Mesothelial cell of epicardium (in vitro differentiated cells): ENCODE data around the gene DKC1. TPM values are rescaled to one million over a fixed set of nuclear protein-coding genes. Genes with fewer than 3 reads are reported as not detected.

Experiments
- DNase-seq, 2 experiments: peaks; one replicate each; pipeline ENCODE4 v3.0.0; 2021; ENCODE audit warnings: low spot score in 2 of 2; ENCODE audit not compliant: unreplicated experiment in 2 of 2
- H3K27ac Mint-ChIP-seq: 2 replicates; pipeline ENCODE4 v1.8.0; 2021; ENCODE audit warnings: mixed read lengths
- H3K27me3 Mint-ChIP-seq: 2 replicates; pipeline ENCODE4 v1.8.0; 2021; ENCODE audit warnings: low read depth, mixed read lengths
- H3K36me3 Mint-ChIP-seq: 2 replicates; pipeline ENCODE4 v1.8.0; 2021; ENCODE audit warnings: mixed read lengths
- H3K4me1 Mint-ChIP-seq: 2 replicates; pipeline ENCODE4 v1.8.0; 2021; ENCODE audit warnings: mixed read lengths
- H3K4me3 Mint-ChIP-seq: 2 replicates; pipeline ENCODE4 v1.8.0; 2021; ENCODE audit warnings: mild to moderate bottlenecking, moderate library complexity, mixed read lengths
- H3K9me3 Mint-ChIP-seq: 2 replicates; pipeline ENCODE4 v1.8.0; 2021; ENCODE audit warnings: mixed read lengths
- CTCF ChIP-seq: fragments of 200-600 bp; sonication (generic); IDR thresholded peaks from one replicate; pipeline ENCODE4 v1.5.0; 2021; ENCODE audit warnings: antibody characterized with exemption; ENCODE audit not compliant: unreplicated experiment
- total RNA-seq: library from RNA; stranded (reverse); gene quantifications from 3 replicates; pipeline ENCODE4 v1.2.1, GENCODE V29; 2021

DKC1 gene
- total RNA-seq, 1 donor from 2014 or later = 64.2 TPM

GRCh38 chrX:154780968-154781367 lies 18.3 kb downstream of the DKC1 start:
- H3K9me3 Mint-ChIP-seq = peaks cover 21% of the 10 kb centered on the region
- H3K27me3 Mint-ChIP-seq = no peaks in the 10 kb centered on the region
- no peak overlapping the region for H3K27ac Mint-ChIP-seq
- TF ChIP-seq CTCF = no peak
- no peak overlapping the region for H3K4me3 Mint-ChIP-seq
- no peak for DNase-seq
- H3K4me1 Mint-ChIP-seq = no peaks in the 10 kb centered on the region
- peaks cover 20% of the 10 kb centered on the region for H3K36me3 Mint-ChIP-seq

GRCh38 chrX:154784149-154784995 lies 21.7 kb downstream of the DKC1 start:
- no peak overlapping the region for H3K4me3 Mint-ChIP-seq
- H3K4me1 Mint-ChIP-seq = no peaks in the 10 kb centered on the region
- H3K36me3 Mint-ChIP-seq = peaks cover 3% of the 10 kb centered on the region
- DNase-seq = no peak
- no peak for TF ChIP-seq CTCF
- peaks cover 29% of the 10 kb centered on the region for H3K9me3 Mint-ChIP-seq
- no peaks in the 10 kb centered on the region for H3K27me3 Mint-ChIP-seq
- H3K27ac Mint-ChIP-seq = no peak overlapping the region

GRCh38 chrX:154785716-154786115 lies 23.1 kb downstream of the DKC1 start:
- Mint-ChIP-seq H3K9me3 (peaks cover 31% of the 10 kb centered on the region), H3K27me3 (no peaks in the 10 kb centered on the region), H3K27ac (no peak overlapping the region), H3K4me3 (no peak overlapping the region), H3K4me1 (no peaks in the 10 kb centered on the region), H3K36me3 (peaks cover 2% of the 10 kb centered on the region)
- TF ChIP-seq CTCF = no peak
- no peak for DNase-seq

GRCh38 chrX:154791467-154791866 lies 28.8 kb downstream of the DKC1 start:
- TF ChIP-seq CTCF = no peak
- H3K27me3 Mint-ChIP-seq = no peaks in the 10 kb centered on the region
- H3K4me3 Mint-ChIP-seq = no peak overlapping the region
- H3K36me3 Mint-ChIP-seq = peaks cover 2% of the 10 kb centered on the region
- no peak for DNase-seq
- H3K27ac Mint-ChIP-seq = no peak overlapping the region
- no peaks in the 10 kb centered on the region for H3K4me1 Mint-ChIP-seq
- peaks cover 40% of the 10 kb centered on the region for H3K9me3 Mint-ChIP-seq

- Mint-ChIP-seq H3K27ac (no peak overlapping the region), H3K9me3 (peaks cover 39% of the 10 kb centered on the region), H3K27me3 (no peaks in the 10 kb centered on the region), H3K36me3 (peaks cover 2% of the 10 kb centered on the region), H3K4me1 (no peaks in the 10 kb centered on the region), H3K4me3 (no peak overlapping the region)
- DNase-seq = no peak
- TF ChIP-seq CTCF = no peak
Observed at GRCh38 chrX:154791939-154792338, 29.3 kb downstream of the DKC1 start.
